Measurements from ENCODE around the gene NELL2.
"Not testable (repeated sequence)": the region's sequence is repeated elsewhere in the genome, so short reads cannot be mapped to it uniquely, and the experiment has no call there.

Gene NELL2

GRCh38 chr12:44775901-44776300, 100.2 kb downstream of the NELL2 start:
- no peak for DNase-seq

GRCh38 chr12:44774815-44775411, 101.2 kb downstream of the NELL2 start:
- DNase-seq = no peak

GRCh38 chr12:44771485-44772021, 104.6 kb downstream of the NELL2 start:
- no peak for DNase-seq

GRCh38 chr12:44765796-44766195, 110.3 kb downstream of the NELL2 start:
- no peak for DNase-seq

- no peak for DNase-seq
These were observed 113.1 kb downstream of the NELL2 start for GRCh38 chr12:44763021-44763420.

GRCh38 chr12:44759289-44759688, 116.8 kb downstream of the NELL2 start:
- DNase-seq = no peak

GRCh38 chr12:44750468-44750867, 125.6 kb downstream of the NELL2 start:
- no peak for DNase-seq

- no peak for DNase-seq
These were observed 126.5 kb downstream of the NELL2 start for GRCh38 chr12:44749566-44749965.

GRCh38 chr12:44748950-44749468, 127.1 kb downstream of the NELL2 start:
- DNase-seq = no peak

GRCh38 chr12:44741292-44741980, 134.7 kb downstream of the NELL2 start:
- DNase-seq = not testable (repeated sequence)

GRCh38 chr12:44738051-44738450, 138.1 kb downstream of the NELL2 start:
- no peak for DNase-seq

- DNase-seq = no peak
These were observed 147.5 kb downstream of the NELL2 start for GRCh38 chr12:44728566-44728965.

GRCh38 chr12:44720265-44720664, 155.8 kb downstream of the NELL2 start:
- DNase-seq = no peak

GRCh38 chr12:44717612-44718011, 158.5 kb downstream of the NELL2 start:
- no peak for DNase-seq

- DNase-seq = no peak
These were observed 159.4 kb downstream of the NELL2 start for GRCh38 chr12:44716711-44717110.

GRCh38 chr12:44711736-44712135, 164.4 kb downstream of the NELL2 start:
- no peak for DNase-seq

- DNase-seq = no peak
These were observed 166.9 kb downstream of the NELL2 start for GRCh38 chr12:44709166-44709565.

- DNase-seq = no peak
These were observed 167.9 kb downstream of the NELL2 start for GRCh38 chr12:44708218-44708617.

- DNase-seq = no peak
These were observed 172.8 kb downstream of the NELL2 start for GRCh38 chr12:44703182-44703910.

- no peak for DNase-seq
These were observed 178.6 kb downstream of the NELL2 start for GRCh38 chr12:44697511-44697910.

GRCh38 chr12:44696542-44696941, 179.6 kb downstream of the NELL2 start:
- DNase-seq = no peak

GRCh38 chr12:44694017-44694416, 182.1 kb downstream of the NELL2 start:
- no peak for DNase-seq

- no peak for DNase-seq
These were observed 186.5 kb downstream of the NELL2 start for GRCh38 chr12:44689587-44689986.

Measured in midbrain (tissue), 1 donor.